Activated CD8-positive, alpha-beta T cell treated with anti-CD3 and anti-CD28 coated beads for 36 hours (primary cell): ENCODE data around the gene CYTH1. TPM values are rescaled to one million over a fixed set of nuclear protein-coding genes. Genes with fewer than 3 reads are reported as not detected.
A peak's percentile ranks its signal among the peaks of the same experiment; 100 is the strongest.

Experiments
- ATAC-seq: fragments of 200-7000 bp; cut with Tn5 transposase; one replicate; pipeline ENCODE4 v1.10.0; 2021; ENCODE audit warnings: mild to moderate bottlenecking, moderate library complexity
- CTCF ChIA-PET: fragments of 350-600 bp; sonication (Branson Sonifier 250); formaldehyde crosslinking; loops from one replicate; lab custom pipeline; 2021; ENCODE audit warnings: antibody characterized with exemption; lab: Charles Lee
- POLR2A ChIA-PET: fragments of 350-600 bp; sonication (Branson Sonifier 250); formaldehyde crosslinking; loops from one replicate; lab custom pipeline; 2021; ENCODE audit warnings: antibody characterized with exemption; lab: Charles Lee
- DNase-seq: peaks from one replicate; pipeline ENCODE4 v3.0.0-alpha.2; 2020
- H3K27ac Mint-ChIP-seq: one replicate; pipeline ENCODE4 v1.8.0; 2021; ENCODE audit warnings: mild to moderate bottlenecking, mixed read lengths
- H3K27me3 Mint-ChIP-seq: one replicate; pipeline ENCODE4 v1.8.0; 2021; ENCODE audit warnings: mixed read lengths
- H3K36me3 Mint-ChIP-seq: one replicate; pipeline ENCODE4 v1.8.0; 2021; ENCODE audit warnings: low read depth, mixed read lengths
- H3K4me1 Mint-ChIP-seq: one replicate; pipeline ENCODE4 v1.8.0; 2021; ENCODE audit warnings: low read depth, mixed read lengths
- H3K4me3 Mint-ChIP-seq: one replicate; pipeline ENCODE4 v1.8.0; 2021; ENCODE audit warnings: mild to moderate bottlenecking, moderate library complexity, mixed read lengths
- H3K9me3 Mint-ChIP-seq: one replicate; pipeline ENCODE4 v1.8.0; 2021; ENCODE audit warnings: mixed read lengths
- intact Hi-C: fragments of 100-400 bp; cut with micrococcal nuclease; formaldehyde crosslinking; loops from one replicate; pipeline ENCODE4 v1.10.0; 2022
- total RNA-seq, 2 experiments: library from RNA; stranded (reverse); gene quantifications; one replicate each; pipeline ENCODE4 v1.2.3, GENCODE V29; 2021
- TF ChIP-seq, protein P1 (sequence below): fragments of 200-600 bp; IDR thresholded peaks from one replicate; pipeline ENCODE4 v1.8.0; 2022; ENCODE audit warnings: antibody characterized with exemption, mild to moderate bottlenecking

Gene CYTH1
- total RNA-seq, 2 experiments from 2014 or later = 95.1 to 96.0 TPM

DNA sequence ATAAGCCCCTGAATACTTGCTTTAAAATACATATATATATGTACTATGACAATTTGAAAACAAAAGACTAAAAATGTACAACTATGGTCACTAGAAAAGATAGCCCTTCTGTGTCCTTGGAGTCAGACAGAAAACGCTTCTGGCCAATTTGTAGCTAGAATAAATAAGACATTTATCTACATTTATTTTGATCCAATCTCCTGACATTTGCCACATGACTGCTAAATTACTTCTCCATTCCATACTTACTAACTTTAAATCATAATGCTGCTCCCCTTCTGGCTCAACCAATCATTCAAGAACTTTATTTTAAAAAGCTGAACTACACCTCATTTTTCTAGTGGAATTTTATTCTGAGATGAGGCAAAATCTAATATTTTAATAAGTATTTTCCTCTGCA lies 65.8 kb downstream of the CYTH1 start:
- intact Hi-C loops = no loop called here
- no peak for ATAC-seq
- Mint-ChIP-seq H3K4me1 (peaks cover 89% of the 10 kb centered on the region), H3K27me3 (no peaks in the 10 kb centered on the region), H3K4me3 (peak overlapping the region; percentile 61), H3K36me3 (peaks cover 5% of the 10 kb centered on the region), H3K27ac (peak overlapping the region; percentile 89), H3K9me3 (no peaks in the 10 kb centered on the region)
- TF ChIP-seq, protein P1, sequence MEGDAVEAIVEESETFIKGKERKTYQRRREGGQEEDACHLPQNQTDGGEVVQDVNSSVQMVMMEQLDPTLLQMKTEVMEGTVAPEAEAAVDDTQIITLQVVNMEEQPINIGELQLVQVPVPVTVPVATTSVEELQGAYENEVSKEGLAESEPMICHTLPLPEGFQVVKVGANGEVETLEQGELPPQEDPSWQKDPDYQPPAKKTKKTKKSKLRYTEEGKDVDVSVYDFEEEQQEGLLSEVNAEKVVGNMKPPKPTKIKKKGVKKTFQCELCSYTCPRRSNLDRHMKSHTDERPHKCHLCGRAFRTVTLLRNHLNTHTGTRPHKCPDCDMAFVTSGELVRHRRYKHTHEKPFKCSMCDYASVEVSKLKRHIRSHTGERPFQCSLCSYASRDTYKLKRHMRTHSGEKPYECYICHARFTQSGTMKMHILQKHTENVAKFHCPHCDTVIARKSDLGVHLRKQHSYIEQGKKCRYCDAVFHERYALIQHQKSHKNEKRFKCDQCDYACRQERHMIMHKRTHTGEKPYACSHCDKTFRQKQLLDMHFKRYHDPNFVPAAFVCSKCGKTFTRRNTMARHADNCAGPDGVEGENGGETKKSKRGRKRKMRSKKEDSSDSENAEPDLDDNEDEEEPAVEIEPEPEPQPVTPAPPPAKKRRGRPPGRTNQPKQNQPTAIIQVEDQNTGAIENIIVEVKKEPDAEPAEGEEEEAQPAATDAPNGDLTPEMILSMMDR = no peak
- ChIA-PET POLR2A (interaction anchor here (0.9 to 4.8 kb wide), 4 partner anchors 9 to 32 kb away, joined by 3 to 27 read pairs (median 6); no protein-coding TSS in a partner anchor), CTCF (interaction anchor here (0.8 to 3.1 kb wide), 10 partner anchors 8 to 83 kb away, joined by 3 to 16 read pairs (median 4); no protein-coding TSS in a partner anchor)
- no peak for DNase-seq

DNA sequence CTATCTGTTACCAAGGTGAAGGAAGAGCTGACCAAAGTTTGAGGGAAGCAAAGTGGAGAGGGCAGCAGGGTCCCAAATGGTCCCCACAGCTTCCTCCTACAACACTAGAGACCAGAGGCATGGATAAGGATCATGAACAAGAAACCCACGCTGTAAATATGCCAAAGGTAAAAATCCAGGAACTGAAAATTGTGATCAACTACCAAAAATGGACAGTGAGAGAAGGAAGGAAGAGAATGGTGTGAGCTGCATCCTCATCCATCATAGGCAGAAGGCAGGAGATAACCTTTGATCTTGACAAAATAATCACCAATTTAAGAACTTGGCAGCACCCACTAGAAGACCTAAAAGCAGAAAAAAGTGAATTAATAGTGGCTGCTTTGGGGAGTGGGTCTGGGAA lies 66.2 kb downstream of the CYTH1 start:
- Mint-ChIP-seq H3K4me3 (peak overlapping the region; percentile 51), H3K27me3 (no peaks in the 10 kb centered on the region), H3K27ac (peak overlapping the region; percentile 89), H3K4me1 (peaks cover 87% of the 10 kb centered on the region), H3K36me3 (peaks cover 5% of the 10 kb centered on the region), H3K9me3 (no peaks in the 10 kb centered on the region)
- ATAC-seq = no peak
- POLR2A ChIA-PET = interaction anchor here (0.6 to 4.8 kb wide), 5 partner anchors 10 to 130 kb away, joined by 3 to 27 read pairs (median 3); no protein-coding TSS in a partner anchor
- CTCF ChIA-PET = interaction anchor here (0.7 to 3.1 kb wide), 12 partner anchors 7 to 84 kb away, joined by 3 to 16 read pairs (median 4); no protein-coding TSS in a partner anchor
- DNase-seq = no peak
- TF ChIP-seq, protein P1 = no peak
- intact Hi-C loops = no loop called here

DNA sequence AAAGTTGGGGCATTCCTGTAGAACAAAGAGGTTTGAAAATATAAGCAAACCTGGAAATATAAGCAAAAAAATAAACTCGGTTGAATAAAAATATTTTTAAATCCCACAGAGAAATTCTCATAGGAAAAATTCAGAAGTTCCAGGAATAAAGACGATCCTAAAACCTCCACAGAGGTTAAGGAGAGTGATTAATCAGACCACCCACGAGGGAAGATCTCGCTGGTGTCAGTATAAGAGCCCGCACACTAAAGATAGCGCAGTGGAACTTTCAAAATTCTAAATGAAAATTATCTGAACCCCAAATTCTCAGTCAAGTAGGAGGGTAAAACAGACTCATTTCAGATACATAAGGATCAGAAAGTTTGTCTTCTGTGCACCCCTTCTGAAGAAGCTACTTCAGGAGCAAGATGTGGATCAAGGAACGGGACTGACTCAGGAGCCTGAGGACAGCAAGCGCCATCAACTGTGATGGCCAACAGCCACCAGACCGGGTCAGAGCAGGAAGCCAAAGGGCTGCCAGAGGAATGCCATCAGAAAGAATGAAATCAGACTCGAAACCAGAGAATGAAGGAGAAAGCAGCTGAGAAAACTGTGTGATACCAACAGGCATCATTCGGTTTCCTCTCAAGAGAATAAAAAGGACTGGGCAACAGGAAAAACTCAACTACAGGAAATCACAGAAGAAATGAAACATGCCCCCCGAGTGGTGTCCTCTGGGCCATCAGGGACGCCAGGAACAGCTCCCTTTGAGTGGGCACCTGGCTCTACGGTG lies 66.9 kb downstream of the CYTH1 start:
- intact Hi-C loops = no loop called here
- Mint-ChIP-seq H3K27ac (peak overlapping the region; percentile 89), H3K36me3 (peaks cover 5% of the 10 kb centered on the region), H3K4me3 (peak overlapping the region; percentile 51), H3K4me1 (peaks cover 89% of the 10 kb centered on the region), H3K9me3 (no peaks in the 10 kb centered on the region), H3K27me3 (no peaks in the 10 kb centered on the region)
- ChIA-PET CTCF (interaction anchor here (0.7 to 3.1 kb wide), 8 partner anchors 9 to 84 kb away, joined by 3 to 16 read pairs (median 5); no protein-coding TSS in a partner anchor), POLR2A (interaction anchor here (0.6 to 4.8 kb wide), 5 partner anchors 11 to 129 kb away, joined by 3 to 27 read pairs (median 3); no protein-coding TSS in a partner anchor)
- ATAC-seq (no peak), DNase-seq (no peak)
- TF ChIP-seq, protein P1 = no peak

DNA sequence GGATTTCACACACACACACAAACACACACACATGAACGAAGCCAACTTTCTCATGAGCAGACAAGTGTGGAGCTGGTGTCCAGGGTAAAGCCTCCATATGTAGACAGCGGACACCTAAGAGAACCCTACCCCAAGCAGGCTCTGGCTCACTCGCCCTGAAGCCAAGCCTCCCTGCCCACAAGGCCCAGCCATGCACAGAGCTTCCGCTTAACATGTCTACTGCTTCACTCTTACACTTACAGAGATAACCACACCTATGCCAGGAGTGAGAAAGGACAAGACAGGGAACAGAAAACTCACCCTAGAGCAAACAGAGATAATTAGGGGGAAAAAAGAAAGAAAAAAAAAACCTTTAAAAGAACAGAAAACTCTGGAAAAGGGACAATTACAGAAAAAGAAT lies 67.5 kb downstream of the CYTH1 start:
- peak overlapping the region; percentile 51 for H3K4me3 Mint-ChIP-seq
- DNase-seq (no peak), ATAC-seq (no peak)
- POLR2A ChIA-PET = interaction anchor here (1.2 to 2.8 kb wide), 3 partner anchors 11 to 60 kb away, joined by 3 to 13 read pairs (median 3); no protein-coding TSS in a partner anchor
- peak overlapping the region; percentile 89 for H3K27ac Mint-ChIP-seq
- peaks cover 5% of the 10 kb centered on the region for H3K36me3 Mint-ChIP-seq
- H3K4me1 Mint-ChIP-seq = peaks cover 89% of the 10 kb centered on the region
- no peaks in the 10 kb centered on the region for H3K9me3 Mint-ChIP-seq
- intact Hi-C loops = no loop called here
- no peaks in the 10 kb centered on the region for H3K27me3 Mint-ChIP-seq
- TF ChIP-seq, protein P1 = no peak
- CTCF ChIA-PET = interaction anchor here (1.2 to 2.8 kb wide), 2 partner anchors 11 to 28 kb away, joined by 6 to 8 read pairs; no protein-coding TSS in a partner anchor
